IMR-90 (cell line): ENCODE data around the gene SPATA16. TPM values are rescaled to one million over a fixed set of nuclear protein-coding genes. Genes with fewer than 3 reads are reported as not detected.

Source experiments
- ATAC-seq: fragments of 200-7000 bp; cut with Tn5 transposase; 2 replicates; pipeline ENCODE4 v1.9.1; 2020; ENCODE audit warnings: low read depth, mild to moderate bottlenecking, moderate library complexity
- BruUV-seq: library from RNA; stranded (reverse); fragments of 400-500 nt; replicated peaks from 2 replicates; lab custom pipeline; 2021; lab: Mats Ljungman, UMichigan
- CTCF ChIA-PET: fragments of 300-600 bp; formaldehyde crosslinking; extraction: SDS; loops from one replicate; lab custom pipeline; 2021; ENCODE audit warnings: antibody characterized with exemption; lab: Yijun Ruan, JAX
- POLR2A ChIA-PET: fragments of 300-600 bp; sonication (Branson Sonifier 250); formaldehyde crosslinking; loops from one replicate; lab custom pipeline; 2022; ENCODE audit warnings: antibody characterized with exemption; ENCODE audit not compliant: unreplicated experiment; lab: Charles Lee
- DNase-seq: peaks from one replicate; pipeline ENCODE4 v3.0.0; 2013
- H2AFZ ChIP-seq: replicated peaks from 2 replicates; pipeline ENCODE3; 2013; ENCODE audit warnings: low read length, mild to moderate bottlenecking; ENCODE audit not compliant: poor library complexity
- H2AK5ac ChIP-seq: 2 replicates; pipeline ENCODE4 v1.6.1; 2013; ENCODE audit warnings: low read depth, low read length, inconsistent platforms
- H2AK9ac ChIP-seq: replicated peaks from 2 replicates; pipeline ENCODE3; 2013; ENCODE audit warnings: mild to moderate bottlenecking, low read depth, low read length, moderate library complexity; ENCODE audit not compliant: poor library complexity
- H2BK120ac ChIP-seq: 2 replicates; pipeline ENCODE4 v1.6.1; 2013; ENCODE audit warnings: low read depth, low read length, inconsistent platforms
- H2BK15ac ChIP-seq: 3 replicates; pipeline ENCODE4 v1.6.1; 2013; ENCODE audit warnings: low read depth, low read length, inconsistent platforms
- H2BK20ac ChIP-seq: 2 replicates; pipeline ENCODE4 v1.6.1; 2013; ENCODE audit warnings: low read depth, mild to moderate bottlenecking, inconsistent platforms, low read length, moderate library complexity
- H2BK5ac ChIP-seq: 2 replicates; pipeline ENCODE4 v1.6.1; 2013; ENCODE audit warnings: mild to moderate bottlenecking, low read depth, low read length, inconsistent platforms; ENCODE audit not compliant: poor library complexity, severe bottlenecking
- H3K14ac ChIP-seq: replicated peaks from 2 replicates; pipeline ENCODE4 v1.6.1; 2013; ENCODE audit warnings: low read depth, low read length, inconsistent platforms
- H3K18ac ChIP-seq: 2 replicates; pipeline ENCODE4 v1.6.1; 2013; ENCODE audit warnings: low read depth, low read length, control low read depth
- H3K23ac ChIP-seq: 2 replicates; pipeline ENCODE4 v1.6.1; 2013; ENCODE audit warnings: low read depth, low read length, inconsistent platforms
- H3K27ac ChIP-seq: 2 replicates; pipeline ENCODE4 v1.5.1; 2013; ENCODE audit warnings: mild to moderate bottlenecking, control low read depth, low read length; ENCODE audit not compliant: insufficient read depth
- H3K27me3 ChIP-seq: 2 replicates; pipeline ENCODE4 v1.6.1; 2013; ENCODE audit warnings: low read length; ENCODE audit not compliant: control insufficient read depth, insufficient read depth
- H3K36me3 ChIP-seq: 2 replicates; pipeline ENCODE4 v1.6.1; 2013; ENCODE audit warnings: low read length, mixed read lengths; ENCODE audit not compliant: control insufficient read depth, insufficient read depth
- H3K4ac ChIP-seq: 2 replicates; pipeline ENCODE4 v1.6.1; 2013; ENCODE audit warnings: low read depth, low read length, inconsistent platforms
- H3K4me1 ChIP-seq: 2 replicates; pipeline ENCODE4 v1.6.1; 2013; ENCODE audit warnings: low read length, mixed read lengths; ENCODE audit not compliant: control insufficient read depth, insufficient read depth
- H3K4me2 ChIP-seq: 2 replicates; pipeline ENCODE4 v1.6.1; 2013; ENCODE audit warnings: low read depth, mild to moderate bottlenecking, control low read depth, low read length, moderate library complexity
- H3K4me3 ChIP-seq: 2 replicates; pipeline ENCODE4 v1.5.1; 2013; ENCODE audit warnings: low read depth, mild to moderate bottlenecking, control low read depth, low read length, moderate library complexity; ENCODE audit not compliant: insufficient read depth
- H3K56ac ChIP-seq: 2 replicates; pipeline ENCODE4 v1.6.1; 2013; ENCODE audit warnings: low read length, inconsistent platforms; ENCODE audit not compliant: insufficient read depth; ENCODE audit errors: extremely low read depth
- H3K79me1 ChIP-seq, 2 experiments: 2 replicates each; pipeline ENCODE4 v1.6.1; 2013; ENCODE audit warnings: low read length in 2 of 2, inconsistent platforms in 1 of 2, low read depth in 1 of 2
- H3K9ac ChIP-seq: 2 replicates; pipeline ENCODE4 v1.6.1; 2013; ENCODE audit warnings: low read depth, low read length, control low read depth
- H3K9me1 ChIP-seq: 2 replicates; pipeline ENCODE4 v1.6.1; 2013; ENCODE audit warnings: low read length, inconsistent platforms; ENCODE audit not compliant: insufficient read depth
- H3K9me3 ChIP-seq: 2 replicates; pipeline ENCODE4 v1.6.1; 2013; ENCODE audit warnings: low read length; ENCODE audit not compliant: control insufficient read depth, insufficient read depth
- H4K20me1 ChIP-seq: 2 replicates; pipeline ENCODE4 v1.6.1; 2013; ENCODE audit warnings: low read length, inconsistent platforms; ENCODE audit not compliant: insufficient read depth
- H4K5ac ChIP-seq: 2 replicates; pipeline ENCODE4 v1.6.1; 2013; ENCODE audit warnings: mild to moderate bottlenecking, low read depth, low read length, control low read depth
- H4K8ac ChIP-seq, 2 experiments: 2 replicates each; pipeline ENCODE4 v1.6.1; 2013; ENCODE audit warnings: low read depth in 2 of 2, low read length in 2 of 2, control low read depth in 1 of 2, inconsistent platforms in 1 of 2
- H4K91ac ChIP-seq: 2 replicates; pipeline ENCODE4 v1.6.1; 2013; ENCODE audit warnings: low read depth, low read length, inconsistent platforms; ENCODE audit not compliant: insufficient read depth
- BHLHE40 ChIP-seq: fragments of 150-350 bp; IDR thresholded peaks from 2 replicates; pipeline ENCODE4 v1.6.1; 2016; ENCODE audit warnings: mild to moderate bottlenecking, low read depth, low read length
- CEBPB ChIP-seq: IDR thresholded peaks from 2 replicates; pipeline ENCODE4 v1.6.1; 2012; ENCODE audit warnings: low read depth, low read length, improper control_type of control experiment
- CHD1 ChIP-seq: IDR thresholded peaks from 2 replicates; pipeline ENCODE4 v1.6.1; 2012; ENCODE audit warnings: low read depth, low read length, improper control_type of control experiment
- FOS ChIP-seq: fragments of 150-350 bp; IDR thresholded peaks from 2 replicates; pipeline ENCODE4 v1.6.1; 2016; ENCODE audit warnings: low read depth, low read length
- MAFK ChIP-seq: IDR thresholded peaks from 2 replicates; pipeline ENCODE4 v1.6.1; 2012; ENCODE audit warnings: low read depth, low read length, improper control_type of control experiment
- MAZ ChIP-seq: IDR thresholded peaks from 2 replicates; pipeline ENCODE4 v1.6.1; 2012; ENCODE audit warnings: low read depth, mild to moderate bottlenecking, low read length, improper control_type of control experiment, moderate library complexity, borderline replicate concordance
- MXI1 ChIP-seq: IDR thresholded peaks from 2 replicates; pipeline ENCODE4 v1.6.1; 2012; ENCODE audit warnings: low read depth, mild to moderate bottlenecking, low read length, moderate library complexity, borderline replicate concordance
- NFE2L2 ChIP-seq: fragments of 150-350 bp; IDR thresholded peaks from 2 replicates; pipeline ENCODE4 v1.6.1; 2016; ENCODE audit warnings: low read depth, mild to moderate bottlenecking, low read length
- POLR2A ChIP-seq: IDR thresholded peaks from 2 replicates; pipeline ENCODE4 v1.6.1; 2012; ENCODE audit warnings: mild to moderate bottlenecking, low read depth, low read length
- RAD21 ChIP-seq: IDR thresholded peaks from 2 replicates; pipeline ENCODE4 v1.6.1; 2012; ENCODE audit warnings: low read length, improper control_type of control experiment
- RCOR1 ChIP-seq: IDR thresholded peaks from 2 replicates; pipeline ENCODE4 v1.6.1; 2012; ENCODE audit warnings: mild to moderate bottlenecking, low read length, improper control_type of control experiment; ENCODE audit not compliant: insufficient replicate concordance
- RFX5 ChIP-seq: IDR thresholded peaks from 2 replicates; pipeline ENCODE4 v1.8.0; 2012; ENCODE audit warnings: low read depth, mild to moderate bottlenecking, low read length, moderate library complexity
- SMC3 ChIP-seq: fragments of 150-350 bp; IDR thresholded peaks from 2 replicates; pipeline ENCODE4 v1.6.1; 2016; ENCODE audit warnings: low read depth, mild to moderate bottlenecking, antibody characterized with exemption, low read length, moderate library complexity
- USF2 ChIP-seq: fragments of 150-350 bp; IDR thresholded peaks from 2 replicates; pipeline ENCODE4 v1.6.1; 2017; ENCODE audit warnings: mild to moderate bottlenecking, antibody characterized with exemption, low read length, low read depth
- WGBS, 2 experiments: methylation state at CpG; one replicate each; pipeline versions ENCODE4 v1.1.5 to v1.1.7; 2013; ENCODE audit warnings: missing lambda C conversion rate in 2 of 2; ENCODE audit not compliant: insufficient read length in 1 of 2; ENCODE audit errors: extremely low coverage in 2 of 2; 5-methylcytosine and 5-hydroxymethylcytosine counted together
- dilution Hi-C: fragments of 300-500 bp; cut with HindIII; formaldehyde crosslinking; loops from one replicate; pipeline ENCODE4 v1.14.3; 2018; ENCODE audit warnings: low sequenced_read_pairs; ENCODE audit not compliant: unreplicated experiment
- in situ Hi-C: fragments of 300-500 bp; cut with MboI; formaldehyde crosslinking; loops from 3 replicates; pipeline ENCODE4 v1.14.3; 2019; ENCODE audit warnings: low sequenced_read_pairs, inconsistent platforms, mixed read lengths
- intact Hi-C: fragments of 100-400 bp; cut with micrococcal nuclease; formaldehyde crosslinking; loops from 2 replicates; pipeline ENCODE4 v1.10.0; 2022
- polyA plus RNA-seq, 3 experiments: library from polyadenylated mRNA; depleted of rRNA; stranded (reverse); fragments of >200 nt; gene quantifications; 2 replicates each; pipeline ENCODE4 v1.2.3, GENCODE V29; 2012; ENCODE audit warnings: low replicate concordance in 1 of 3
- total RNA-seq: library from RNA; depleted of rRNA; stranded (reverse); fragments of >200 nt; gene quantifications from 2 replicates; pipeline ENCODE4 v1.2.3, GENCODE V29; 2012
- TF ChIP-seq, protein P1 (sequence below): fragments of 150-350 bp; IDR thresholded peaks from 2 replicates; pipeline ENCODE4 v1.6.1; 2016; ENCODE audit warnings: low read depth, mild to moderate bottlenecking, low read length, moderate library complexity, borderline replicate concordance
- TF ChIP-seq, protein P2 (sequence below): conservative IDR thresholded peaks from 2 replicates; pipeline ENCODE4 v1.5.1; 2012; ENCODE audit warnings: mild to moderate bottlenecking, low read depth, low read length, improper control_type of control experiment

SPATA16 gene
- total and polyA plus RNA-seq, 2 of the 4 experiments (the other 2 are of a cell fraction), result not detected

- Histone ChIP-seq H3K4me3 (no peak overlapping the region), H3K18ac (no peak overlapping the region), H3K9ac (no peak overlapping the region), H3K14ac (no peak overlapping the region), H3K79me1 (no peaks in the 10 kb centered on the region), H2AFZ (no peak overlapping the region), H4K91ac (no peak overlapping the region), H3K4me1 (no peaks in the 10 kb centered on the region), H3K23ac (no peak overlapping the region), H3K4ac (no peak overlapping the region), H3K4me2 (no peak overlapping the region), H4K5ac (no peak overlapping the region), H2BK5ac (no peak overlapping the region), H2AK9ac (no peak overlapping the region), H2AK5ac (no peak overlapping the region), H3K27me3 (no peaks in the 10 kb centered on the region), H3K56ac (no peak overlapping the region), H3K36me3 (no peaks in the 10 kb centered on the region), H4K8ac (no peak overlapping the region), H3K9me1 (no peaks in the 10 kb centered on the region), H3K27ac (no peak overlapping the region), H4K20me1 (no peaks in the 10 kb centered on the region), H2BK20ac (no peak overlapping the region), H3K9me3 (no peaks in the 10 kb centered on the region), H2BK15ac (no peak overlapping the region), H2BK120ac (no peak overlapping the region)
- intact Hi-C loops, result no loop called here
- POLR2A ChIA-PET, result no interaction called here
- WGBS, 2 experiments, result no CpG with 5 or more reads among the region's 3 CpGs
- no peak for ATAC-seq
- CTCF ChIA-PET, result interaction anchor here (0.9 kb wide), 1 partner anchor 25 kb away, joined by 3 read pairs; no protein-coding TSS in a partner anchor
- dilution Hi-C loops, result no loop called here
- in situ Hi-C loops, result no loop called here
- TF ChIP-seq CEBPB, result no peak
- no peak for TF ChIP-seq MAFK
- no peak for TF ChIP-seq USF2
- TF ChIP-seq, protein P1, sequence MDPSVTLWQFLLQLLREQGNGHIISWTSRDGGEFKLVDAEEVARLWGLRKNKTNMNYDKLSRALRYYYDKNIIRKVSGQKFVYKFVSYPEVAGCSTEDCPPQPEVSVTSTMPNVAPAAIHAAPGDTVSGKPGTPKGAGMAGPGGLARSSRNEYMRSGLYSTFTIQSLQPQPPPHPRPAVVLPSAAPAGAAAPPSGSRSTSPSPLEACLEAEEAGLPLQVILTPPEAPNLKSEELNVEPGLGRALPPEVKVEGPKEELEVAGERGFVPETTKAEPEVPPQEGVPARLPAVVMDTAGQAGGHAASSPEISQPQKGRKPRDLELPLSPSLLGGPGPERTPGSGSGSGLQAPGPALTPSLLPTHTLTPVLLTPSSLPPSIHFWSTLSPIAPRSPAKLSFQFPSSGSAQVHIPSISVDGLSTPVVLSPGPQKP, result no peak
- no peak for TF ChIP-seq MAZ
- TF ChIP-seq MXI1, result no peak
- no peak for TF ChIP-seq RCOR1
- TF ChIP-seq CHD1, result no peak
- no peak for TF ChIP-seq RAD21
- TF ChIP-seq, protein P2, sequence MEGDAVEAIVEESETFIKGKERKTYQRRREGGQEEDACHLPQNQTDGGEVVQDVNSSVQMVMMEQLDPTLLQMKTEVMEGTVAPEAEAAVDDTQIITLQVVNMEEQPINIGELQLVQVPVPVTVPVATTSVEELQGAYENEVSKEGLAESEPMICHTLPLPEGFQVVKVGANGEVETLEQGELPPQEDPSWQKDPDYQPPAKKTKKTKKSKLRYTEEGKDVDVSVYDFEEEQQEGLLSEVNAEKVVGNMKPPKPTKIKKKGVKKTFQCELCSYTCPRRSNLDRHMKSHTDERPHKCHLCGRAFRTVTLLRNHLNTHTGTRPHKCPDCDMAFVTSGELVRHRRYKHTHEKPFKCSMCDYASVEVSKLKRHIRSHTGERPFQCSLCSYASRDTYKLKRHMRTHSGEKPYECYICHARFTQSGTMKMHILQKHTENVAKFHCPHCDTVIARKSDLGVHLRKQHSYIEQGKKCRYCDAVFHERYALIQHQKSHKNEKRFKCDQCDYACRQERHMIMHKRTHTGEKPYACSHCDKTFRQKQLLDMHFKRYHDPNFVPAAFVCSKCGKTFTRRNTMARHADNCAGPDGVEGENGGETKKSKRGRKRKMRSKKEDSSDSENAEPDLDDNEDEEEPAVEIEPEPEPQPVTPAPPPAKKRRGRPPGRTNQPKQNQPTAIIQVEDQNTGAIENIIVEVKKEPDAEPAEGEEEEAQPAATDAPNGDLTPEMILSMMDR, result no peak
- TF ChIP-seq NFE2L2, result no peak
- no peak for TF ChIP-seq RFX5
- no peak for TF ChIP-seq POLR2A
- no peak for TF ChIP-seq FOS
- no peak for TF ChIP-seq BHLHE40
- no peak for TF ChIP-seq SMC3
- no TSS peak for BruUV-seq
- DNase-seq, result no peak
Measured at GRCh38 chr3:172991424-172991996, 149.5 kb downstream of the SPATA16 start.
